Upper lobe of right lung (tissue), 1 donor: ENCODE measurements around the gene ESRRB. TPM values are rescaled to one million over a fixed set of nuclear protein-coding genes. Genes with fewer than 3 reads are reported as not detected.

Source experiments
- ATAC-seq: fragments of 200-7000 bp; cut with Tn5 transposase; one replicate; pipeline ENCODE4 v1.9.1; 2020; ENCODE audit warnings: mild to moderate bottlenecking, moderate library complexity
- DNase-seq: peaks from one replicate; pipeline ENCODE4 v3.0.0-alpha.2; 2020
- H3K27ac ChIP-seq: fragments of 200-600 bp; one replicate; pipeline ENCODE4 v1.8.0; 2022
- H3K27me3 ChIP-seq: fragments of 200-600 bp; one replicate; pipeline ENCODE4 v1.8.0; 2022; ENCODE audit warnings: mild to moderate bottlenecking
- H3K36me3 ChIP-seq: fragments of 200-600 bp; one replicate; pipeline ENCODE4 v1.8.0; 2022
- H3K4me1 ChIP-seq: fragments of 200-600 bp; one replicate; pipeline ENCODE4 v1.8.0; 2022
- H3K4me3 ChIP-seq: fragments of 200-600 bp; one replicate; pipeline ENCODE4 v1.8.0; 2022; ENCODE audit warnings: mild to moderate bottlenecking
- H3K9me3 ChIP-seq: fragments of 200-600 bp; one replicate; pipeline ENCODE4 v1.8.0; 2022
- intact Hi-C: fragments of 100-400 bp; cut with DNase I; formaldehyde crosslinking; loops from one replicate; pipeline ENCODE4 v1.11.0; 2022
- total RNA-seq: library from RNA; stranded (reverse); fragmentation: NEBNext Ultra II Directional; extraction: Animal tissue kit (Norgen Biotek cat#: 25700); gene quantifications from one replicate; pipeline ENCODE4 v1.2.1, GENCODE V29; 2021
- TF ChIP-seq, protein P1 (sequence below): fragments of 200-600 bp; IDR thresholded peaks from one replicate; pipeline ENCODE4 v1.8.0; 2022; ENCODE audit warnings: antibody characterized with exemption
- donor health status: DM: no; HTN: yes; CAD: no; lungs with severe emphysema.

The ESRRB gene
- total RNA-seq, 1 donor from 2014 or later = not detected

DNA sequence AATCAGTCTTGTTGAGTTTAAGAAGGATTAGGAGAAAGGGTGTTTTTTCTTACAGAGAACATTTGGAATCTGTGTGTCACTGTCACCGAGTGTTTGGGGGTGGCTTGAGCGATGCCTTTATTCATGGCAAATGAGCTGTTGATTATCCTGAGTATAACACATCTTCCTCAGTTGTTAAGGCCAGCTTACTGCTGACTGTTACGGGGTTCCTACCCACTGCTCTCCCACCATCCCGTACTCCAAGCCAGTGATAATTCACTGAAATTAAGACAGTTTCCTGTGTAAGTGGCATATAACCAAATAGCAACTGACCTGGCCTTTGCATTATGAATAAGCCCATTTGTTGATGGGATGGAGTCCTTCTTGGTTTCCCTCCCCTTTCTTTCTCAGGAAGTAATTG, 9.5 kb downstream of the ESRRB start:
- ATAC-seq = no peak
- TF ChIP-seq, protein P1, sequence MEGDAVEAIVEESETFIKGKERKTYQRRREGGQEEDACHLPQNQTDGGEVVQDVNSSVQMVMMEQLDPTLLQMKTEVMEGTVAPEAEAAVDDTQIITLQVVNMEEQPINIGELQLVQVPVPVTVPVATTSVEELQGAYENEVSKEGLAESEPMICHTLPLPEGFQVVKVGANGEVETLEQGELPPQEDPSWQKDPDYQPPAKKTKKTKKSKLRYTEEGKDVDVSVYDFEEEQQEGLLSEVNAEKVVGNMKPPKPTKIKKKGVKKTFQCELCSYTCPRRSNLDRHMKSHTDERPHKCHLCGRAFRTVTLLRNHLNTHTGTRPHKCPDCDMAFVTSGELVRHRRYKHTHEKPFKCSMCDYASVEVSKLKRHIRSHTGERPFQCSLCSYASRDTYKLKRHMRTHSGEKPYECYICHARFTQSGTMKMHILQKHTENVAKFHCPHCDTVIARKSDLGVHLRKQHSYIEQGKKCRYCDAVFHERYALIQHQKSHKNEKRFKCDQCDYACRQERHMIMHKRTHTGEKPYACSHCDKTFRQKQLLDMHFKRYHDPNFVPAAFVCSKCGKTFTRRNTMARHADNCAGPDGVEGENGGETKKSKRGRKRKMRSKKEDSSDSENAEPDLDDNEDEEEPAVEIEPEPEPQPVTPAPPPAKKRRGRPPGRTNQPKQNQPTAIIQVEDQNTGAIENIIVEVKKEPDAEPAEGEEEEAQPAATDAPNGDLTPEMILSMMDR = no peak
- H3K9me3 ChIP-seq = no peaks in the 10 kb centered on the region
- H3K36me3 ChIP-seq = no peaks in the 10 kb centered on the region
- peaks cover 35% of the 10 kb centered on the region for H3K27me3 ChIP-seq
- no peak overlapping the region for H3K4me3 ChIP-seq
- H3K27ac ChIP-seq = no peak overlapping the region
- no peak for DNase-seq
- intact Hi-C loops = no loop called here
- no peaks in the 10 kb centered on the region for H3K4me1 ChIP-seq

DNA sequence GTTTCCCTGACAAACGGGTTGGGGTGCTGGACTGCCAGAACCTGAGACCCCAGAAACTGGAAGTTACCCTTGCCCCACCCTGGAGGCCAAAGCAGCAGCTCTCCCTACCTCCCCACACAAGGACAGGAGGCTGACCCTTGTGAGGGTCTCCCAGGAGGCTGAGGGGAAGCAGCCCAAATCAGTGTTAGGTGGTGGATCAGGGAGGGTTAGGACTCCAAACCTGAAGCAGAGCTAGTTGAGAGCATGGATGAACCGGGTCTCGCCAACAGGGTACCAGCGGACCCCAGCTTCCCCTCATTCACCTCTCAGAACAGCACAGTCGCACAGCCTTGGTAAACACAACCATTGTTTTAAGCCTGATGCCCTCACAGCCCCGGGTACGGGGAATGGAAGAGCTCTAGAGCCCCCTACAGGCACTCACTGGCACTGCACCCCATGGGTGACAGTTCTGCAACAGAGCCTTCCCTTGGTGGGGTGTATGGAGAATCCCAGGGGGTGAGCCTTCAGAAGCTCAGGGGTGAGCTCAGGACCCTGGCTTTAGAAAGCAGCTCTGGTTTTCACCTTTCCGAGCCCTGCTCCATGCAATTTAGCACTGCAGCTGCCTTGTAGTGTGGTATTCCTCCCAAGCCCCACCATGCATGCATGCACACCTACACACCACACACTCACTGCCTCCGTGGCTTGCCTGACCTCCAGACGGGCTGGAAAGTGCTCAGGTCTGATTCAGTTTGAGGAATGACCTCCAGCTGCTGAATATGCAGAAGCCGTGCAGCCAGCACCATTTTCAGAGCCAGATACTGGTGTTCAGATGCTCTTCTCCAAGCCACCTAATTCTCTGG, 11.2 kb downstream of the ESRRB start:
- no peaks in the 10 kb centered on the region for H3K9me3 ChIP-seq
- TF ChIP-seq, protein P1 = peak; percentile 97
- H3K27ac ChIP-seq = no peak overlapping the region
- H3K4me1 ChIP-seq = no peaks in the 10 kb centered on the region
- peaks cover 24% of the 10 kb centered on the region for H3K27me3 ChIP-seq
- no peak overlapping the region for H3K4me3 ChIP-seq
- H3K36me3 ChIP-seq = no peaks in the 10 kb centered on the region
- DNase-seq (peak; percentile 70), ATAC-seq (peak; percentile 95)
- intact Hi-C loops = no loop called here

DNA sequence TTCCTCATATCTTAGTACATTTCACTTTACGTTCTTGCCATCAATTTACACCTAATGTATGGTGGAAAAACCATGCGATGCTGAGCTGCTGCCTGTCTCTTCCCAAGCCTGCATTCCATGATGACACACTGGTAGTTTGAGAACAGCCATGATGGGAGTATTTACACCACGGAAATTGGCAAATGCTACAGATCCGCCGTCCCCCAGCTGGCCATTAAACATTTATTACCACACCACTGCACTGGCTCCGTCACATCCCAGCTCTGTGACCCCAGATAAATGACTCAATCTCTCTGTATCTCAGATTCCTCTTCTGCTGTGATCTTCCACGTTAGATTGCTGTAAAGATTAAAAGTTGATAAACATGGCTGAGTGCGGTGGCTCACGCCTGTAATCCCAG, 13.9 kb downstream of the ESRRB start:
- Histone ChIP-seq H3K4me3 (no peak overlapping the region), H3K9me3 (no peaks in the 10 kb centered on the region), H3K4me1 (no peaks in the 10 kb centered on the region), H3K27ac (no peak overlapping the region), H3K27me3 (peaks cover 17% of the 10 kb centered on the region), H3K36me3 (no peaks in the 10 kb centered on the region)
- intact Hi-C loops = no loop called here
- TF ChIP-seq, protein P1 = no peak
- ATAC-seq = no peak
- DNase-seq = no peak

DNA sequence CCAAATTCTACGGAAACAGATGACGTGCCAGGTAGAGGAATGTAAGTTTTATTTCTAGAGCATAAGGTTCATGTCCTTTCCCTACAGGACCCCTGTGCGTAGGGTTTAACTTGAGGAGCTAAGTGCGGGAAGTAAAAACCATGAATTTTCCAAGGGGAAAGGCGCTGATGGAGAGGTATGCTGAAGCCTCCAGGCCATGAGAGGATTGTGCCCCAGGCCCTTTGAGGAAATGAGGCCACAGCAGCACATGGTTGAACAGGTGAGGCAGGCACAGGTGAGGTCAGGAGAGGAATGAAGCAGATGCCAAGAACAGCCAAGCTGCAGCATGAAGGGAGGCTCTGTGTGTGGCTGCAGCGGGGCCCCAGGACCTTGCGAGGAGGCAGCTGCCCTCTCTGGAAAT, 14.7 kb downstream of the ESRRB start:
- H3K4me3 ChIP-seq = no peak overlapping the region
- no peak for ATAC-seq
- TF ChIP-seq, protein P1 = no peak
- no peaks in the 10 kb centered on the region for H3K9me3 ChIP-seq
- DNase-seq = no peak
- intact Hi-C loops = no loop called here
- no peak overlapping the region for H3K27ac ChIP-seq
- H3K4me1 ChIP-seq = no peaks in the 10 kb centered on the region
- peaks cover 13% of the 10 kb centered on the region for H3K27me3 ChIP-seq
- H3K36me3 ChIP-seq = no peaks in the 10 kb centered on the region

DNA sequence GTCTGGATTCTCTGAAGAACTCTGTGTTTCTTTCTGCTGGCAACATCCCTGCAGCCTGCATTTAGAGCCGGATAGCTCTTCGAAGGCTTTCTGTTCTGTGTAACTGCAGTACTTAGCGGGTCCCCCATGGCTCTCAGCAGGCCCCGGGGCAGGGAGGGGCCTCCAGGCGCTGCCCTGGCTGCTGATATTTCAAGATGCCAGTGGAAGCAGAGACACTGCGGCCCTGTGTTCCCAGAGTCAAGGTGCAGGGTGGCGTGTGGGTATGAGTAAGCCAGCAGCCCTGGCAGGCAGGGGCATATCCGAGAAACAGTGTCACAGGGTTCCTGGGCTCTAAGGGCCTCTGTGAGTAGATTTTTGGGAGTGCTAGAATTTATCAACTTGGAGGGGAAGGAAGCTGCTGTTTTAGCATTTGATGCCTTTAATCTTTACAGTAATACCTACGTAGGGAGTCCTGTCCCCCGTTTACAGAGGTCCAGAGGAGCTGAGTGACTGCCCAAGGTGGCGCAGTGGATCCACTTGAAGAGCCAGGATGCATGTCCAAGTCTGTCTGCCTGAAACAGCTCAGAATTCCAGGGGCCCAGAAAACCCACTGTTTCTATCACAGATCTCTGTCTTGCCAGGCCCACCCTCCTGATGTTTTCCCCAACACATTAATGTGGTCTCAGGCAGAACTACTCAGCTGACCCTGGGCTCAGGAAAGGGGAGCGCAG, 16.2 kb downstream of the ESRRB start:
- Histone ChIP-seq H3K27ac (no peak overlapping the region), H3K9me3 (no peaks in the 10 kb centered on the region), H3K27me3 (peaks cover 6% of the 10 kb centered on the region), H3K4me3 (no peak overlapping the region), H3K36me3 (no peaks in the 10 kb centered on the region), H3K4me1 (no peaks in the 10 kb centered on the region)
- ATAC-seq (no peak), DNase-seq (no peak)
- intact Hi-C loops = no loop called here
- TF ChIP-seq, protein P1 = no peak
